Measurements from ENCODE around the gene PDP2. TPM values are rescaled to one million over a fixed set of nuclear protein-coding genes. Genes with fewer than 3 reads are reported as not detected.

Gene PDP2
- total and polyA plus RNA-seq, 9 of the 15 experiments (the other 6 are each of a cell fraction or from before 2014, with no cell fraction given), result 2.5 to 24.3 (median 7.2) TPM

GRCh38 chr16:66899310-66899944 lies 19.1 kb downstream of the PDP2 start (continued):
- peak; percentile 98 for TF ChIP-seq ADNP (tag; IDR thresholded peaks at IDR 0.05)
- peak; percentile 24; the same call in 1 of the 2 replicates for TF ChIP-seq THAP12 (CRISPR knock-in tag; IDR thresholded peaks at IDR 0.05)
- no peak for TF ChIP-seq CREB1 (IDR thresholded peaks at IDR 0.05)
- no peak for TF ChIP-seq CREB1 (CRISPR knock-in tag; IDR thresholded peaks at IDR 0.05)
- no peak; the same call in none of the 2 replicates for TF ChIP-seq BCOR (IDR thresholded peaks at IDR 0.05)
- TF ChIP-seq GATAD2A (IDR thresholded peaks at IDR 0.05), result peak; percentile 25; the same call in 1 of the 2 replicates
- no peak for TF ChIP-seq ASH1L (IDR thresholded peaks at IDR 0.05; ENCODE audit: borderline replicate concordance, low read depth, partially characterized antibody)
- no peak for TF ChIP-seq PML (IDR thresholded peaks at IDR 0.05; ENCODE audit: low read length)
- no peak for TF ChIP-seq MTA3 (IDR thresholded peaks at IDR 0.05; ENCODE audit: borderline replicate concordance)
- TF ChIP-seq MEF2D (tag; conservative IDR thresholded peaks at IDR 0.05; ENCODE audit: low read depth), result peak; percentile 80
- peak in 1 of 2 experiments; percentile 2; a peak in 1 of 4 replicates for TF ChIP-seq MAZ (CRISPR knock-in tag; conservative IDR thresholded peaks at IDR 0.05 in 1 of 2, IDR thresholded peaks at IDR 0.05 in 1 of 2)
- TF ChIP-seq ZNF584 (CRISPR knock-in tag; IDR thresholded peaks at IDR 0.05; ENCODE audit: low read depth), result 0 out of 2 replicates have a peak, but pooled peaks have one; percentile 65
- no peak for TF ChIP-seq ZSCAN32 (CRISPR knock-in tag; IDR thresholded peaks at IDR 0.05)
- no peak for TF ChIP-seq RBBP5 (IDR thresholded peaks at IDR 0.05; ENCODE audit: borderline replicate concordance, insufficient read depth, low read length, poor library complexity, severe bottlenecking)
- peak; percentile 23; the same call in 1 of the 2 replicates for TF ChIP-seq ZBTB40 (IDR thresholded peaks at IDR 0.05)
- TF ChIP-seq ZBTB40 (CRISPR knock-in tag; IDR thresholded peaks at IDR 0.05), result no peak
- TF ChIP-seq PTTG1 (tag; IDR thresholded peaks at IDR 0.05; ENCODE audit: low read depth), result peak; percentile 84; the same call in 1 of the 2 replicates

Measured in K562 (cell line).